ENCODE results near the gene ARHGEF7. TPM values are rescaled to one million over a fixed set of nuclear protein-coding genes. Genes with fewer than 3 reads are reported as not detected.

Gene ARHGEF7
- total RNA-seq, 1 donor from 2014 or later = 95.7 TPM

- POLR2A ChIA-PET = no interaction called here
- intact Hi-C loops (cut with micrococcal nuclease) = no loop called here
- CTCF ChIA-PET = interaction anchor here (1.1 to 1.2 kb wide), 2 partner anchors 172 to 187 kb away, joined by 3 read pairs; no protein-coding TSS in a partner anchor
- Mint-ChIP-seq H3K36me3 (ENCODE audit: low read depth) (peaks cover 85% of the 10 kb centered on the region), H3K4me3 (no peak overlapping the region), H3K27me3 (no peaks in the 10 kb centered on the region), H3K4me1 (peaks cover 1% of the 10 kb centered on the region), H3K27ac (no peak overlapping the region), H3K9me3 (no peaks in the 10 kb centered on the region)
- TF ChIP-seq CTCF (IDR thresholded peaks at IDR 0.05) = no peak
- DNase-seq = no peak
- no peak for ATAC-seq (ENCODE audit: low read depth)
Observed at GRCh38 chr13:111239764-111240670, 124.9 kb downstream of the ARHGEF7 start.

GRCh38 chr13:111241006-111241755 is 126.1 kb downstream of the ARHGEF7 start:
- H3K27ac Mint-ChIP-seq = no peak overlapping the region
- ChIA-PET POLR2A (no interaction called here), CTCF (no interaction called here)
- TF ChIP-seq CTCF (IDR thresholded peaks at IDR 0.05) = no peak
- intact Hi-C loops (cut with micrococcal nuclease) = no loop called here
- no peaks in the 10 kb centered on the region for H3K27me3 Mint-ChIP-seq
- peaks cover 1% of the 10 kb centered on the region for H3K4me1 Mint-ChIP-seq
- no peaks in the 10 kb centered on the region for H3K9me3 Mint-ChIP-seq
- ATAC-seq (ENCODE audit: low read depth) = no peak
- no peak for DNase-seq
- peaks cover 86% of the 10 kb centered on the region for H3K36me3 Mint-ChIP-seq (ENCODE audit: low read depth)
- no peak overlapping the region for H3K4me3 Mint-ChIP-seq

- no peak for TF ChIP-seq CTCF (IDR thresholded peaks at IDR 0.05)
- no peak overlapping the region for H3K27ac Mint-ChIP-seq
- ChIA-PET POLR2A (no interaction called here), CTCF (no interaction called here)
- H3K4me3 Mint-ChIP-seq = no peak overlapping the region
- H3K4me1 Mint-ChIP-seq = peaks cover 1% of the 10 kb centered on the region
- ATAC-seq (ENCODE audit: low read depth) (no peak), DNase-seq (no peak)
- peaks cover 89% of the 10 kb centered on the region for H3K36me3 Mint-ChIP-seq (ENCODE audit: low read depth)
- no peaks in the 10 kb centered on the region for H3K27me3 Mint-ChIP-seq
- intact Hi-C loops (cut with micrococcal nuclease) = no loop called here
- no peaks in the 10 kb centered on the region for H3K9me3 Mint-ChIP-seq
Observed at GRCh38 chr13:111241862-111242261, 126.8 kb downstream of the ARHGEF7 start.

GRCh38 chr13:111242585-111242984 is 127.5 kb downstream of the ARHGEF7 start:
- Mint-ChIP-seq H3K27ac (no peak overlapping the region), H3K4me1 (peaks cover 1% of the 10 kb centered on the region), H3K4me3 (no peak overlapping the region), H3K27me3 (no peaks in the 10 kb centered on the region), H3K36me3 (ENCODE audit: low read depth) (peaks cover 89% of the 10 kb centered on the region), H3K9me3 (no peaks in the 10 kb centered on the region)
- ChIA-PET POLR2A (no interaction called here), CTCF (no interaction called here)
- intact Hi-C loops (cut with micrococcal nuclease) = no loop called here
- no peak for ATAC-seq (ENCODE audit: low read depth)
- TF ChIP-seq CTCF (IDR thresholded peaks at IDR 0.05) = no peak
- no peak for DNase-seq

- Mint-ChIP-seq H3K27ac (no peak overlapping the region), H3K9me3 (no peaks in the 10 kb centered on the region), H3K27me3 (no peaks in the 10 kb centered on the region), H3K4me1 (no peaks in the 10 kb centered on the region), H3K36me3 (ENCODE audit: low read depth) (peaks cover 89% of the 10 kb centered on the region), H3K4me3 (no peak overlapping the region)
- intact Hi-C loops (cut with micrococcal nuclease) = no loop called here
- no peak for TF ChIP-seq CTCF (IDR thresholded peaks at IDR 0.05)
- ChIA-PET CTCF (no interaction called here), POLR2A (no interaction called here)
- no peak for ATAC-seq (ENCODE audit: low read depth)
- no peak for DNase-seq
Observed at GRCh38 chr13:111243981-111244380, 128.9 kb downstream of the ARHGEF7 start.

Measured in activated B cell treated with CpG ODN at 0.5 μM for 24 hours (primary cell).